ENCODE results near the gene STK32B. TPM values are rescaled to one million over a fixed set of nuclear protein-coding genes. Genes with fewer than 3 reads are reported as not detected.

Gene STK32B
- total and polyA plus RNA-seq, 2 of the 4 experiments (the other 2 are of a cell fraction) = 5.5 to 6.3 TPM

DNA sequence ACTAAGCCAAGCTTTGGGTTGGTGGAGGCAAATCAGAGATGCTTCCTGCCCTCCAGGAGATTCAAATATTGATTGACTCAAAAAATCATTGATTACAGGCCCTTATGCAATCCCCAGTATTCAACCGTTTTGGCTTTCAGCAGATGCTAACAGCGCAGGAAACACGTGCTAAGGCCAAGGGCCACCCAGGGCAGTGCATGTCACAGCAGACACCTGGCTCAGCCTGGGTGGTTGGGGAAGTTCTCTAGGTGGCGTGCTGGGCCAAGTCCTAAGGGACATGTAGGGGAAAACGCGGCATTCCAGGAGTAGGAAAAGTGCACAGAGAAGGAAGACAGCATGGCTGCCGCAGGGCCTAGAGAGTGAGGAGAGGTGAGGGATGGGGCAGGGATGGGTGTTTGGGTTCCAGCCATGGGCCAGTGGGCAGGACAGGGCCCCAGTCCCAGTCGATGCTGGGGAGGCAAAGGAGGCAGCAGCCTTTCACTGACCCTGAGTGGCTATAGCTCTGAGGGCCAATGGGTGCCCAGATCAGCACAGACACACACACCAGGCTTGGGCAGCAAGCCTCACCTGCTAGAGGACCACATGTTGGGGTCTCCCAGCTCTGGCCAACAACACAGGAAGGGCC lies 418.0 kb downstream of the STK32B start:
- dilution Hi-C loops (cut with HindIII; ENCODE audit: low sequenced_read_pairs, unreplicated experiment) (no loop called here), in situ Hi-C loops (cut with MboI; ENCODE audit: low sequenced_read_pairs) (no loop called here), intact Hi-C loops (cut with micrococcal nuclease) (no loop called here)
- Histone ChIP-seq H4K5ac (ENCODE audit: low read depth, low read length) (no peak overlapping the region), H4K91ac (ENCODE audit: insufficient read depth, low read depth, low read length) (no peak overlapping the region), H3K36me3 (ENCODE audit: control insufficient read depth, insufficient read depth, low read length) (peaks cover 5% of the 10 kb centered on the region), H2AFZ (replicated peaks; ENCODE audit: low read length, poor library complexity) (no peak overlapping the region), H2AK9ac (replicated peaks; ENCODE audit: low read depth, low read length, poor library complexity) (no peak overlapping the region), H3K79me1 (ENCODE audit: low read depth in 1 of 2, low read length in 2 of 2) (no peaks in the 10 kb centered on the region), H2BK5ac (ENCODE audit: low read depth, low read length, poor library complexity, severe bottlenecking) (no peak overlapping the region), H3K4me3 (ENCODE audit: insufficient read depth, low read depth, low read length) (no peak overlapping the region), H2BK120ac (ENCODE audit: low read depth, low read length) (no peak overlapping the region), H3K27ac (ENCODE audit: insufficient read depth, low read length) (no peak overlapping the region), H3K9me1 (ENCODE audit: insufficient read depth, low read length) (peaks cover 8% of the 10 kb centered on the region; the same call in 1 of the 2 replicates), H2BK20ac (ENCODE audit: low read depth, low read length) (no peak overlapping the region), H3K56ac (ENCODE audit: extremely low read depth, insufficient read depth, low read length) (no peak overlapping the region), H3K9me3 (ENCODE audit: control insufficient read depth, insufficient read depth, low read length) (no peaks in the 10 kb centered on the region), H4K8ac (ENCODE audit: low read depth in 2 of 2, low read length in 2 of 2) (no peak overlapping the region), H3K23ac (ENCODE audit: low read depth, low read length) (no peak overlapping the region), H4K20me1 (ENCODE audit: insufficient read depth, low read length) (no peaks in the 10 kb centered on the region), H3K27me3 (ENCODE audit: control insufficient read depth, insufficient read depth, low read length) (no peaks in the 10 kb centered on the region), H3K4me2 (ENCODE audit: low read depth, low read length) (no peak overlapping the region), H3K14ac (replicated peaks; ENCODE audit: low read depth, low read length) (no peak overlapping the region), H3K9ac (ENCODE audit: low read depth, low read length) (no peak overlapping the region), H3K4me1 (ENCODE audit: control insufficient read depth, insufficient read depth, low read length) (peaks cover 7% of the 10 kb centered on the region; the same call in 1 of the 2 replicates), H3K18ac (ENCODE audit: low read depth, low read length) (no peak overlapping the region), H2AK5ac (ENCODE audit: low read depth, low read length) (no peak overlapping the region), H3K4ac (ENCODE audit: low read depth, low read length) (no peak overlapping the region), H2BK15ac (ENCODE audit: low read depth, low read length) (no peak overlapping the region)
- DNase-seq = no peak
- CTCF ChIA-PET = no interaction called here
- no TSS peak for BruUV-seq (replicated peaks)
- 80% methylated on average over 8 of the region's 8 CpGs; no CpG with 5 or more reads in 1 of the 2 experiments for WGBS, 2 experiments (ENCODE audit: extremely low coverage in 2 of 2, insufficient read length in 1 of 2)
- POLR2A ChIA-PET (ENCODE audit: unreplicated experiment) = no interaction called here
- no peak for TF ChIP-seq POLR2A (IDR thresholded peaks at IDR 0.05; ENCODE audit: low read depth, low read length)
- TF ChIP-seq, protein P1, sequence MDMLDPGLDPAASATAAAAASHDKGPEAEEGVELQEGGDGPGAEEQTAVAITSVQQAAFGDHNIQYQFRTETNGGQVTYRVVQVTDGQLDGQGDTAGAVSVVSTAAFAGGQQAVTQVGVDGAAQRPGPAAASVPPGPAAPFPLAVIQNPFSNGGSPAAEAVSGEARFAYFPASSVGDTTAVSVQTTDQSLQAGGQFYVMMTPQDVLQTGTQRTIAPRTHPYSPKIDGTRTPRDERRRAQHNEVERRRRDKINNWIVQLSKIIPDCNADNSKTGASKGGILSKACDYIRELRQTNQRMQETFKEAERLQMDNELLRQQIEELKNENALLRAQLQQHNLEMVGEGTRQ (IDR thresholded peaks at IDR 0.05; ENCODE audit: low read depth, low read length) = no peak
- TF ChIP-seq CHD1 (IDR thresholded peaks at IDR 0.05; ENCODE audit: low read depth, low read length) = no peak
- TF ChIP-seq RFX5 (IDR thresholded peaks at IDR 0.05; ENCODE audit: low read depth, low read length) = no peak
- TF ChIP-seq BHLHE40 (IDR thresholded peaks at IDR 0.05; ENCODE audit: low read depth, low read length) = no peak
- TF ChIP-seq MXI1 (IDR thresholded peaks at IDR 0.05; ENCODE audit: borderline replicate concordance, low read depth, low read length) = no peak
- no peak for TF ChIP-seq SMC3 (IDR thresholded peaks at IDR 0.05; ENCODE audit: low read depth, low read length)
- TF ChIP-seq MAZ (IDR thresholded peaks at IDR 0.05; ENCODE audit: borderline replicate concordance, low read depth, low read length) = no peak
- TF ChIP-seq MAFK (IDR thresholded peaks at IDR 0.05; ENCODE audit: low read depth, low read length) = no peak
- TF ChIP-seq, protein P2, sequence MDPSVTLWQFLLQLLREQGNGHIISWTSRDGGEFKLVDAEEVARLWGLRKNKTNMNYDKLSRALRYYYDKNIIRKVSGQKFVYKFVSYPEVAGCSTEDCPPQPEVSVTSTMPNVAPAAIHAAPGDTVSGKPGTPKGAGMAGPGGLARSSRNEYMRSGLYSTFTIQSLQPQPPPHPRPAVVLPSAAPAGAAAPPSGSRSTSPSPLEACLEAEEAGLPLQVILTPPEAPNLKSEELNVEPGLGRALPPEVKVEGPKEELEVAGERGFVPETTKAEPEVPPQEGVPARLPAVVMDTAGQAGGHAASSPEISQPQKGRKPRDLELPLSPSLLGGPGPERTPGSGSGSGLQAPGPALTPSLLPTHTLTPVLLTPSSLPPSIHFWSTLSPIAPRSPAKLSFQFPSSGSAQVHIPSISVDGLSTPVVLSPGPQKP (IDR thresholded peaks at IDR 0.05; ENCODE audit: borderline replicate concordance, low read depth, low read length) = no peak
- TF ChIP-seq FOS (IDR thresholded peaks at IDR 0.05; ENCODE audit: low read depth, low read length) = no peak
- TF ChIP-seq CEBPB (IDR thresholded peaks at IDR 0.05; ENCODE audit: low read depth, low read length) = no peak
- no peak for TF ChIP-seq RCOR1 (IDR thresholded peaks at IDR 0.05; ENCODE audit: insufficient replicate concordance, low read length)
- no peak for TF ChIP-seq RAD21 (IDR thresholded peaks at IDR 0.05; ENCODE audit: low read length)
- TF ChIP-seq, protein P3, sequence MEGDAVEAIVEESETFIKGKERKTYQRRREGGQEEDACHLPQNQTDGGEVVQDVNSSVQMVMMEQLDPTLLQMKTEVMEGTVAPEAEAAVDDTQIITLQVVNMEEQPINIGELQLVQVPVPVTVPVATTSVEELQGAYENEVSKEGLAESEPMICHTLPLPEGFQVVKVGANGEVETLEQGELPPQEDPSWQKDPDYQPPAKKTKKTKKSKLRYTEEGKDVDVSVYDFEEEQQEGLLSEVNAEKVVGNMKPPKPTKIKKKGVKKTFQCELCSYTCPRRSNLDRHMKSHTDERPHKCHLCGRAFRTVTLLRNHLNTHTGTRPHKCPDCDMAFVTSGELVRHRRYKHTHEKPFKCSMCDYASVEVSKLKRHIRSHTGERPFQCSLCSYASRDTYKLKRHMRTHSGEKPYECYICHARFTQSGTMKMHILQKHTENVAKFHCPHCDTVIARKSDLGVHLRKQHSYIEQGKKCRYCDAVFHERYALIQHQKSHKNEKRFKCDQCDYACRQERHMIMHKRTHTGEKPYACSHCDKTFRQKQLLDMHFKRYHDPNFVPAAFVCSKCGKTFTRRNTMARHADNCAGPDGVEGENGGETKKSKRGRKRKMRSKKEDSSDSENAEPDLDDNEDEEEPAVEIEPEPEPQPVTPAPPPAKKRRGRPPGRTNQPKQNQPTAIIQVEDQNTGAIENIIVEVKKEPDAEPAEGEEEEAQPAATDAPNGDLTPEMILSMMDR (conservative IDR thresholded peaks at IDR 0.05; ENCODE audit: low read depth, low read length) = no peak
- TF ChIP-seq NFE2L2 (IDR thresholded peaks at IDR 0.05; ENCODE audit: low read depth, low read length) = no peak
- ATAC-seq (ENCODE audit: low read depth) = no peak
